HepG2 (cell line): ENCODE measurements around the gene NFKBIA. TPM values are rescaled to one million over a fixed set of nuclear protein-coding genes. Genes with fewer than 3 reads are reported as not detected.
A peak's percentile ranks its signal among the peaks of the same experiment; 100 is the strongest.

Source experiments
- CHD2 ChIP-seq: IDR thresholded peaks from 2 replicates; pipeline ENCODE4 v1.6.1; 2011; ENCODE audit warnings: low read depth, low read length, improper control_type of control experiment
- MATR3 ChIP-seq: sonication (generic); formaldehyde crosslinking; IDR thresholded peaks from 2 replicates; pipeline ENCODE4 v1.4.0; 2020; ENCODE audit warnings: missing genetic modification reagents
- NFATC3 ChIP-seq: sonication (generic); formaldehyde crosslinking; IDR thresholded peaks from 2 replicates; pipeline ENCODE4 v1.5.1; 2020; ENCODE audit warnings: mild to moderate bottlenecking, missing genetic modification reagents
- ONECUT2 ChIP-seq: sonication (generic); formaldehyde crosslinking; IDR thresholded peaks from 2 replicates; pipeline ENCODE4 v1.4.0; 2020; ENCODE audit warnings: missing genetic modification reagents
- RAD51 ChIP-seq: fragments of 450-650 bp; IDR thresholded peaks from 2 replicates; pipeline ENCODE4 v1.6.1; 2016; ENCODE audit warnings: borderline replicate concordance
- RBM22 ChIP-seq: fragments of 200-400 bp; formaldehyde crosslinking; optimal IDR thresholded peaks from 2 replicates; pipeline ENCODE3; 2017; ENCODE audit warnings: mild to moderate bottlenecking, low read length, moderate library complexity
- TCF7L2 ChIP-seq: IDR thresholded peaks from 2 replicates; pipeline ENCODE4 v1.6.1; 2011; ENCODE audit warnings: mild to moderate bottlenecking, low read depth, low read length, moderate library complexity
- TERF1 ChIP-seq: sonication (generic); formaldehyde crosslinking; IDR thresholded peaks from 2 replicates; pipeline ENCODE4 v1.8.0; 2022; ENCODE audit warnings: mild to moderate bottlenecking, missing genetic modification reagents, moderate library complexity
- ZBTB10 ChIP-seq: sonication (generic); formaldehyde crosslinking; IDR thresholded peaks from 2 replicates; pipeline ENCODE4 v1.4.0; 2020; ENCODE audit warnings: missing genetic modification reagents, borderline replicate concordance
- ZNF33A ChIP-seq: sonication (generic); formaldehyde crosslinking; IDR thresholded peaks from 2 replicates; pipeline ENCODE4 v1.5.1; 2020; ENCODE audit warnings: missing genetic modification reagents, mild to moderate bottlenecking, moderate library complexity, borderline replicate concordance
- ZNF772 ChIP-seq: sonication (generic); formaldehyde crosslinking; IDR thresholded peaks from 2 replicates; pipeline ENCODE4 v1.5.0; 2020; ENCODE audit warnings: mild to moderate bottlenecking, missing genetic modification reagents
- polyA plus RNA-seq, 8 experiments: library from polyadenylated mRNA; depleted of rRNA in 3 of 8; stranded (reverse) in 7 of 8; unstranded in 1 of 8; fragments of >200 nt; fragmentation: Illumina TruSeq in 4 of 8; extraction: Trizol in 4 of 8; gene quantifications; 2 replicates each; pipeline versions ENCODE4 v1.2.1 to v1.2.3, GENCODE V29; 2011 to 2016; ENCODE audit warnings: low read depth in 4 of 8, missing spikeins in 1 of 8, mixed read lengths in 1 of 8; ENCODE audit not compliant: insufficient read depth in 1 of 8
- total RNA-seq, 5 experiments: library from RNA; depleted of rRNA; stranded (reverse); fragments of >200 nt; fragmentation: Illumina TruSeq; extraction: Trizol; gene quantifications; 2 replicates each; pipeline ENCODE4 v1.2.3, GENCODE V29; 2016; ENCODE audit warnings: low read depth in 1 of 5
- TF ChIP-seq, protein P1 (sequence below): sonication (generic); formaldehyde crosslinking; IDR thresholded peaks from 2 replicates; pipeline ENCODE4 v1.5.1; 2020; ENCODE audit warnings: missing genetic modification reagents, mild to moderate bottlenecking, borderline replicate concordance
- TF ChIP-seq, protein P2 (sequence below): IDR thresholded peaks from 2 replicates; pipeline ENCODE4 v1.6.1; 2016; ENCODE audit warnings: missing biosample characterization, missing genetic modification reagents, low read depth
- TF ChIP-seq, protein P3 (sequence below): sonication (generic); formaldehyde crosslinking; IDR thresholded peaks from 2 replicates; pipeline ENCODE4 v1.4.0; 2020; ENCODE audit warnings: mild to moderate bottlenecking, missing genetic modification reagents
- TF ChIP-seq, protein P4 (sequence below): sonication (generic); formaldehyde crosslinking; IDR thresholded peaks from 2 replicates; pipeline ENCODE4 v1.9.0; 2021; ENCODE audit warnings: missing genetic modification reagents, mild to moderate bottlenecking, borderline replicate concordance

Gene NFKBIA
- total and polyA plus RNA-seq, 2 of the 13 experiments (the other 11 are each of a cell fraction or from before 2014, with no cell fraction given) = 197 to 319 TPM

- TF ChIP-seq, protein P1, sequence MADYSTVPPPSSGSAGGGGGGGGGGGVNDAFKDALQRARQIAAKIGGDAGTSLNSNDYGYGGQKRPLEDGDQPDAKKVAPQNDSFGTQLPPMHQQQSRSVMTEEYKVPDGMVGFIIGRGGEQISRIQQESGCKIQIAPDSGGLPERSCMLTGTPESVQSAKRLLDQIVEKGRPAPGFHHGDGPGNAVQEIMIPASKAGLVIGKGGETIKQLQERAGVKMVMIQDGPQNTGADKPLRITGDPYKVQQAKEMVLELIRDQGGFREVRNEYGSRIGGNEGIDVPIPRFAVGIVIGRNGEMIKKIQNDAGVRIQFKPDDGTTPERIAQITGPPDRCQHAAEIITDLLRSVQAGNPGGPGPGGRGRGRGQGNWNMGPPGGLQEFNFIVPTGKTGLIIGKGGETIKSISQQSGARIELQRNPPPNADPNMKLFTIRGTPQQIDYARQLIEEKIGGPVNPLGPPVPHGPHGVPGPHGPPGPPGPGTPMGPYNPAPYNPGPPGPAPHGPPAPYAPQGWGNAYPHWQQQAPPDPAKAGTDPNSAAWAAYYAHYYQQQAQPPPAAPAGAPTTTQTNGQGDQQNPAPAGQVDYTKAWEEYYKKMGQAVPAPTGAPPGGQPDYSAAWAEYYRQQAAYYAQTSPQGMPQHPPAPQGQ (CRISPR knock-in tag) = peak; percentile 61; the same call in 1 of the 2 replicates
- peak; percentile 80 for TF ChIP-seq CHD2
- TF ChIP-seq TCF7L2 = no peak
- TF ChIP-seq ZNF33A = peak; percentile 6; the same call in 1 of the 2 replicates
- TF ChIP-seq, protein P2, sequence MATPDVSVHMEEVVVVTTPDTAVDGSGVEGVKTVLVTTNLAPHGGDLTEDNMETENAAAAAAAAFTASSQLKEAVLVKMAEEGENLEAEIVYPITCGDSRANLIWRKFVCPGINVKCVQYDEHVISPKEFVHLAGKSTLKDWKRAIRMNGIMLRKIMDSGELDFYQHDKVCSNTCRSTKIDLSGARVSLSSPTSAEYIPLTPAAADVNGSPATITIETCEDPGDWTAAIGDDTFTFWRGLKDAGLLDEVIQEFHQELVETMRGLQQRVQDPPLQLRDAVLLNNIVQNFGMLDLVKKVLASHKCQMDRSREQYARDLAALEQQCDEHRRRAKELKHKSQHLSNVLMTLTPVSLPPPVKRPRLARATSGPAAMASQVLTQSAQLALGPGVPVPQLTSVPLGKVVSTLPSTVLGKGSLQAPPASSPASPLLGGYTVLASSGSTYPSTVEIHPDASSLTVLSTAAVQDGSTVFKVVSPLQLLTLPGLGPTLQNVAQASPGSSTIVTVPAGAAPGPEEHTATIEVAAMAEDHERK (CRISPR knock-in tag) = peak; percentile 55; the same call in 1 of the 2 replicates
- no peak; the same call in 1 of the 2 replicates for TF ChIP-seq TERF1
- no peak for TF ChIP-seq MATR3 (CRISPR knock-in tag)
- TF ChIP-seq RAD51 = no peak
- peak; percentile 72; the same call in 1 of the 2 replicates for TF ChIP-seq ONECUT2 (CRISPR knock-in tag)
- peak; percentile 99; the same call in 1 of the 2 replicates for TF ChIP-seq NFATC3 (CRISPR knock-in tag)
- peak; percentile 50 for TF ChIP-seq RBM22
- TF ChIP-seq, protein P3, sequence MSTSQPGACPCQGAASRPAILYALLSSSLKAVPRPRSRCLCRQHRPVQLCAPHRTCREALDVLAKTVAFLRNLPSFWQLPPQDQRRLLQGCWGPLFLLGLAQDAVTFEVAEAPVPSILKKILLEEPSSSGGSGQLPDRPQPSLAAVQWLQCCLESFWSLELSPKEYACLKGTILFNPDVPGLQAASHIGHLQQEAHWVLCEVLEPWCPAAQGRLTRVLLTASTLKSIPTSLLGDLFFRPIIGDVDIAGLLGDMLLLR (CRISPR knock-in tag) = peak; percentile 98
- TF ChIP-seq, protein P4, sequence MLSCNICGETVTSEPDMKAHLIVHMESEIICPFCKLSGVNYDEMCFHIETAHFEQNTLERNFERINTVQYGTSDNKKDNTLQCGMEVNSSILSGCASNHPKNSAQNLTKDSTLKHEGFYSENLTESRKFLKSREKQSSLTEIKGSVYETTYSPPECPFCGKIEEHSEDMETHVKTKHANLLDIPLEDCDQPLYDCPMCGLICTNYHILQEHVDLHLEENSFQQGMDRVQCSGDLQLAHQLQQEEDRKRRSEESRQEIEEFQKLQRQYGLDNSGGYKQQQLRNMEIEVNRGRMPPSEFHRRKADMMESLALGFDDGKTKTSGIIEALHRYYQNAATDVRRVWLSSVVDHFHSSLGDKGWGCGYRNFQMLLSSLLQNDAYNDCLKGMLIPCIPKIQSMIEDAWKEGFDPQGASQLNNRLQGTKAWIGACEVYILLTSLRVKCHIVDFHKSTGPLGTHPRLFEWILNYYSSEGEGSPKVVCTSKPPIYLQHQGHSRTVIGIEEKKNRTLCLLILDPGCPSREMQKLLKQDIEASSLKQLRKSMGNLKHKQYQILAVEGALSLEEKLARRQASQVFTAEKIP (CRISPR knock-in tag) = no peak
- TF ChIP-seq ZNF772 (CRISPR knock-in tag) = peak; percentile 97
- peak; percentile 95 for TF ChIP-seq ZBTB10 (CRISPR knock-in tag)
Observed at GRCh38 chr14:35403603-35404448, 723 bp downstream of the NFKBIA start (continued).
